HepG2 (cell line): ENCODE results near the gene TRIM7. TPM values are rescaled to one million over a fixed set of nuclear protein-coding genes. Genes with fewer than 3 reads are reported as not detected.

Experiments used
- AGO2 ChIP-seq: fragments of 200-400 bp; formaldehyde crosslinking; optimal IDR thresholded peaks from 2 replicates; pipeline ENCODE3; 2017; ENCODE audit warnings: mild to moderate bottlenecking, low read depth, low read length, moderate library complexity
- ATAD3A ChIP-seq: sonication (generic); formaldehyde crosslinking; IDR thresholded peaks from 2 replicates; pipeline ENCODE4 v1.4.0; 2020; ENCODE audit warnings: missing genetic modification reagents
- CBX2 ChIP-seq, 2 experiments: fragments of 200-600 bp in 1 of 2; sonication (generic); formaldehyde crosslinking in 1 of 2; IDR thresholded peaks; 2 replicates each; pipeline versions ENCODE4 v1.7.0 to v1.8.1; 2018 to 2022; ENCODE audit warnings: low read depth in 2 of 2, low read length in 1 of 2, mild to moderate bottlenecking in 1 of 2, missing genetic modification reagents in 1 of 2
- CEBPB ChIP-seq: IDR thresholded peaks from 2 replicates; pipeline ENCODE4 v1.6.1; 2011; ENCODE audit warnings: low read depth, low read length, improper control_type of control experiment, borderline replicate concordance
- CHCHD3 ChIP-seq: sonication (generic); formaldehyde crosslinking; IDR thresholded peaks from 2 replicates; pipeline ENCODE4 v1.8.0; 2022; ENCODE audit warnings: mild to moderate bottlenecking, missing genetic modification reagents, moderate library complexity
- MIER3 ChIP-seq: IDR thresholded peaks from 2 replicates; pipeline ENCODE4 v1.6.1; 2016; ENCODE audit warnings: missing compliant biosample characterization, borderline replicate concordance
- NFKBIZ ChIP-seq: IDR thresholded peaks from 2 replicates; pipeline ENCODE4 v1.6.1; 2018; ENCODE audit warnings: missing genetic modification reagents, missing compliant biosample characterization
- PHB2 ChIP-seq: fragments of 450-650 bp; IDR thresholded peaks from 2 replicates; pipeline ENCODE4 v1.6.1; 2018; ENCODE audit not compliant: partially characterized antibody
- POLR2AphosphoS5 ChIP-seq: IDR thresholded peaks from 2 replicates; pipeline ENCODE4 v1.6.1; 2012; ENCODE audit warnings: low read depth, low read length
- SRY ChIP-seq: sonication (generic); formaldehyde crosslinking; IDR thresholded peaks from 2 replicates; pipeline ENCODE4 v1.8.0; 2022; ENCODE audit warnings: mild to moderate bottlenecking, missing genetic modification reagents
- TCF7 ChIP-seq: sonication (generic); IDR thresholded peaks from 2 replicates; pipeline ENCODE4 v1.6.1; 2016; ENCODE audit warnings: antibody characterized with exemption, low read depth
- ZNF20 ChIP-seq: sonication (generic); formaldehyde crosslinking; IDR thresholded peaks from 2 replicates; pipeline ENCODE4 v1.4.0; 2020; ENCODE audit warnings: mild to moderate bottlenecking, moderate library complexity, missing genetic modification reagents
- ZNF354B ChIP-seq: sonication (generic); formaldehyde crosslinking; IDR thresholded peaks from 2 replicates; pipeline ENCODE4 v1.8.0; 2022; ENCODE audit warnings: mild to moderate bottlenecking, missing genetic modification reagents
- ZNF556 ChIP-seq: sonication (generic); formaldehyde crosslinking; IDR thresholded peaks from 2 replicates; pipeline ENCODE4 v1.4.0; 2020; ENCODE audit warnings: mild to moderate bottlenecking, missing genetic modification reagents, borderline replicate concordance
- ZNF562 ChIP-seq: sonication (generic); formaldehyde crosslinking; IDR thresholded peaks from 2 replicates; pipeline ENCODE4 v1.8.0; 2022; ENCODE audit warnings: missing genetic modification reagents, borderline replicate concordance
- ZNF570 ChIP-seq: sonication (generic); formaldehyde crosslinking; IDR thresholded peaks from 2 replicates; pipeline ENCODE4 v1.4.0; 2020; ENCODE audit warnings: mild to moderate bottlenecking, missing genetic modification reagents, borderline replicate concordance
- ZNF703 ChIP-seq: sonication (generic); formaldehyde crosslinking; IDR thresholded peaks from 2 replicates; pipeline ENCODE4 v1.5.1; 2020; ENCODE audit warnings: missing genetic modification reagents, mild to moderate bottlenecking, moderate library complexity, borderline replicate concordance
- ZNF746 ChIP-seq: sonication (generic); formaldehyde crosslinking; IDR thresholded peaks from 2 replicates; pipeline ENCODE4 v1.8.0; 2022; ENCODE audit warnings: mild to moderate bottlenecking, missing genetic modification reagents
- ZNF781 ChIP-seq: sonication (generic); formaldehyde crosslinking; IDR thresholded peaks from 2 replicates; pipeline ENCODE4 v1.5.1; 2020; ENCODE audit warnings: borderline replicate concordance, mild to moderate bottlenecking, missing genetic modification reagents; ENCODE audit errors: not compliant biosample characterization
- polyA plus RNA-seq, 8 experiments: library from polyadenylated mRNA; depleted of rRNA in 3 of 8; stranded (reverse) in 7 of 8; unstranded in 1 of 8; fragments of >200 nt; fragmentation: Illumina TruSeq in 4 of 8; extraction: Trizol in 4 of 8; gene quantifications; 2 replicates each; pipeline versions ENCODE4 v1.2.1 to v1.2.3, GENCODE V29; 2011 to 2016; ENCODE audit warnings: low read depth in 4 of 8, missing spikeins in 1 of 8, mixed read lengths in 1 of 8; ENCODE audit not compliant: insufficient read depth in 1 of 8
- total RNA-seq, 5 experiments: library from RNA; depleted of rRNA; stranded (reverse); fragments of >200 nt; fragmentation: Illumina TruSeq; extraction: Trizol; gene quantifications; 2 replicates each; pipeline ENCODE4 v1.2.3, GENCODE V29; 2016; ENCODE audit warnings: low read depth in 1 of 5
- TF ChIP-seq, protein P1 (sequence below): sonication (generic); formaldehyde crosslinking; IDR thresholded peaks from 2 replicates; pipeline ENCODE4 v1.5.1; 2020; ENCODE audit warnings: mild to moderate bottlenecking, moderate library complexity, missing genetic modification reagents
- TF ChIP-seq, protein P2 (sequence below): sonication (generic); formaldehyde crosslinking; IDR thresholded peaks from 2 replicates; pipeline ENCODE4 v1.4.0; 2020; ENCODE audit warnings: missing genetic modification reagents
- TF ChIP-seq, protein P3 (sequence below): sonication (generic); formaldehyde crosslinking; IDR thresholded peaks from 2 replicates; pipeline ENCODE4 v1.8.0; 2022; ENCODE audit warnings: mild to moderate bottlenecking, missing genetic modification reagents, moderate library complexity

TRIM7 gene
- total and polyA plus RNA-seq, 2 of the 13 experiments (the other 11 are each of a cell fraction or from before 2014, with no cell fraction given): 0.13 TPM; not detected in 1

DNA sequence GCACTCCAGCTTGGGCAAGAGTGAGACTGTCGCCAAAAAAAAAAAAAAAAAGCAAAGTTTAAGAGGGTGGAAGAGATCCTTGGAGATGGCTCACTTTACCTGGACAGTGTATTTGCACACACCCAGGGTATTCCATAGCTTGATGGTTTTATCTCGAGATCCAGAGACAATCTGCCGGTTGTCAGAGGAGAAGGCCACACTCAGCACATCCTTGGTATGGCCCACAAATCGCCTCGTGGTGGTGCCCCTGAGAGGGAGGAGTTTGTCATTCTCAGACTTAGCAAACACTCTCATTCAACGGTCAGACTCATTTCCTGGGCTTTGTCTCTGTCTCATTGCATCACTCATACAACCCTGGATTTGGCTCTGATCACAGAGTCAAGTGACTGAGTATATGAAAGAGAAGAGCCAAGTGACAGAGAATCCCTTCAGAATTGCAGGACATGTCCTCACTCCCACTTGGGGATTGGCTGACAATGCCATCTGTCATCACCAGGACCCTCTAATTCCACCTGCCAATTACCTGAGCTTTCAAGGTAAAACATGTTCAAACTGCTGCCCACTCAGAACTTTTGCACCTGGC is 36.5 kb upstream of the TRIM7 start (continued):
- TF ChIP-seq AGO2 (peak; percentile 22), ZNF703 (CRISPR knock-in tag) (no peak), CEBPB (peak; percentile 90), NFKBIZ (CRISPR knock-in tag) (no peak), POLR2AphosphoS5 (peak; percentile 31; the same call in 1 of the 2 replicates), TCF7 (no peak), ZNF781 (CRISPR knock-in tag) (no peak), ATAD3A (CRISPR knock-in tag) (no peak), ZNF20 (no peak), CBX2 (IDR thresholded peaks at IDR 0.05; ENCODE audit: low read depth, low read length) (no peak), CBX2 (CRISPR knock-in tag; IDR thresholded peaks at IDR 0.05; ENCODE audit: low read depth) (no peak), CHCHD3 (CRISPR knock-in tag) (no peak), ZNF746 (CRISPR knock-in tag) (no peak), PHB2 (no peak), SRY (no peak), ZNF556 (CRISPR knock-in tag) (peak; percentile 32; the same call in 1 of the 2 replicates), MIER3 (CRISPR knock-in tag) (0 out of 2 replicates have a peak, but pooled peaks have one; percentile 14), ZNF570 (CRISPR knock-in tag) (no peak), ZNF562 (CRISPR knock-in tag) (no peak), ZNF354B (CRISPR knock-in tag) (no peak)
- TF ChIP-seq, protein P1, sequence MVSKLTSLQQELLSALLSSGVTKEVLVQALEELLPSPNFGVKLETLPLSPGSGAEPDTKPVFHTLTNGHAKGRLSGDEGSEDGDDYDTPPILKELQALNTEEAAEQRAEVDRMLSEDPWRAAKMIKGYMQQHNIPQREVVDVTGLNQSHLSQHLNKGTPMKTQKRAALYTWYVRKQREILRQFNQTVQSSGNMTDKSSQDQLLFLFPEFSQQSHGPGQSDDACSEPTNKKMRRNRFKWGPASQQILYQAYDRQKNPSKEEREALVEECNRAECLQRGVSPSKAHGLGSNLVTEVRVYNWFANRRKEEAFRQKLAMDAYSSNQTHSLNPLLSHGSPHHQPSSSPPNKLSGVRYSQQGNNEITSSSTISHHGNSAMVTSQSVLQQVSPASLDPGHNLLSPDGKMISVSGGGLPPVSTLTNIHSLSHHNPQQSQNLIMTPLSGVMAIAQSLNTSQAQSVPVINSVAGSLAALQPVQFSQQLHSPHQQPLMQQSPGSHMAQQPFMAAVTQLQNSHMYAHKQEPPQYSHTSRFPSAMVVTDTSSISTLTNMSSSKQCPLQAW (CRISPR knock-in tag): no peak
- TF ChIP-seq, protein P2, sequence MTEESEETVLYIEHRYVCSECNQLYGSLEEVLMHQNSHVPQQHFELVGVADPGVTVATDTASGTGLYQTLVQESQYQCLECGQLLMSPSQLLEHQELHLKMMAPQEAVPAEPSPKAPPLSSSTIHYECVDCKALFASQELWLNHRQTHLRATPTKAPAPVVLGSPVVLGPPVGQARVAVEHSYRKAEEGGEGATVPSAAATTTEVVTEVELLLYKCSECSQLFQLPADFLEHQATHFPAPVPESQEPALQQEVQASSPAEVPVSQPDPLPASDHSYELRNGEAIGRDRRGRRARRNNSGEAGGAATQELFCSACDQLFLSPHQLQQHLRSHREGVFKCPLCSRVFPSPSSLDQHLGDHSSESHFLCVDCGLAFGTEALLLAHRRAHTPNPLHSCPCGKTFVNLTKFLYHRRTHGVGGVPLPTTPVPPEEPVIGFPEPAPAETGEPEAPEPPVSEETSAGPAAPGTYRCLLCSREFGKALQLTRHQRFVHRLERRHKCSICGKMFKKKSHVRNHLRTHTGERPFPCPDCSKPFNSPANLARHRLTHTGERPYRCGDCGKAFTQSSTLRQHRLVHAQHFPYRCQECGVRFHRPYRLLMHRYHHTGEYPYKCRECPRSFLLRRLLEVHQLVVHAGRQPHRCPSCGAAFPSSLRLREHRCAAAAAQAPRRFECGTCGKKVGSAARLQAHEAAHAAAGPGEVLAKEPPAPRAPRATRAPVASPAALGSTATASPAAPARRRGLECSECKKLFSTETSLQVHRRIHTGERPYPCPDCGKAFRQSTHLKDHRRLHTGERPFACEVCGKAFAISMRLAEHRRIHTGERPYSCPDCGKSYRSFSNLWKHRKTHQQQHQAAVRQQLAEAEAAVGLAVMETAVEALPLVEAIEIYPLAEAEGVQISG (CRISPR knock-in tag): peak; percentile 37; the same call in 1 of the 2 replicates
- TF ChIP-seq, protein P3, sequence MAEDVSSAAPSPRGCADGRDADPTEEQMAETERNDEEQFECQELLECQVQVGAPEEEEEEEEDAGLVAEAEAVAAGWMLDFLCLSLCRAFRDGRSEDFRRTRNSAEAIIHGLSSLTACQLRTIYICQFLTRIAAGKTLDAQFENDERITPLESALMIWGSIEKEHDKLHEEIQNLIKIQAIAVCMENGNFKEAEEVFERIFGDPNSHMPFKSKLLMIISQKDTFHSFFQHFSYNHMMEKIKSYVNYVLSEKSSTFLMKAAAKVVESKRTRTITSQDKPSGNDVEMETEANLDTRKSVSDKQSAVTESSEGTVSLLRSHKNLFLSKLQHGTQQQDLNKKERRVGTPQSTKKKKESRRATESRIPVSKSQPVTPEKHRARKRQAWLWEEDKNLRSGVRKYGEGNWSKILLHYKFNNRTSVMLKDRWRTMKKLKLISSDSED (CRISPR knock-in tag): no peak
